ENCODE results near the gene ANKS1B.

ANKS1B gene

DNA sequence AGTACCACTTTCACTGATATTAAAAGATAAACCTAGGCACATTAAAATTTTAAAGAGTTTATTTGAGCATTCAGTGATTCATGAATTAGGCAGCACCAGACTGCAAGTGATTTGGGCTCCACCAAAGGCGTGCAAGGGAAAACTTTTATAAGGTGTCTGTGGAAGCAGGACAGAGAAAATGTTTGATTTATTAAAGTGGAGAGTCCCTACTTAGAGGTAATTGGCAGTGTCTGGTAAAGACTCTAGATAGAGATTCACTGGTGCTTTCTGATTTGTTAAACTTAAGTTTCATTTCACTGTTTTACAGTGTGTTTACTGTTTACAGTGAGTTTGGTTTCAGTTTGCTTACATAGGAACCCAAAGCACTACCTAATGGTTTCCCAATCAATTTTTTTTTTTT, 72.8 kb downstream of the ANKS1B start:
- H3K36me3 ChIP-seq (ENCODE audit: insufficient read depth, low read length) = no peaks in the 10 kb centered on the region
- no peak overlapping the region for H3K27ac ChIP-seq (ENCODE audit: low read depth, low read length, poor library complexity, severe bottlenecking)
- H2AFZ ChIP-seq (ENCODE audit: low read length) = no peak overlapping the region
- no peaks in the 10 kb centered on the region for H3K4me1 ChIP-seq (ENCODE audit: insufficient read depth, low read length, severe bottlenecking)
- TF ChIP-seq, protein P1, sequence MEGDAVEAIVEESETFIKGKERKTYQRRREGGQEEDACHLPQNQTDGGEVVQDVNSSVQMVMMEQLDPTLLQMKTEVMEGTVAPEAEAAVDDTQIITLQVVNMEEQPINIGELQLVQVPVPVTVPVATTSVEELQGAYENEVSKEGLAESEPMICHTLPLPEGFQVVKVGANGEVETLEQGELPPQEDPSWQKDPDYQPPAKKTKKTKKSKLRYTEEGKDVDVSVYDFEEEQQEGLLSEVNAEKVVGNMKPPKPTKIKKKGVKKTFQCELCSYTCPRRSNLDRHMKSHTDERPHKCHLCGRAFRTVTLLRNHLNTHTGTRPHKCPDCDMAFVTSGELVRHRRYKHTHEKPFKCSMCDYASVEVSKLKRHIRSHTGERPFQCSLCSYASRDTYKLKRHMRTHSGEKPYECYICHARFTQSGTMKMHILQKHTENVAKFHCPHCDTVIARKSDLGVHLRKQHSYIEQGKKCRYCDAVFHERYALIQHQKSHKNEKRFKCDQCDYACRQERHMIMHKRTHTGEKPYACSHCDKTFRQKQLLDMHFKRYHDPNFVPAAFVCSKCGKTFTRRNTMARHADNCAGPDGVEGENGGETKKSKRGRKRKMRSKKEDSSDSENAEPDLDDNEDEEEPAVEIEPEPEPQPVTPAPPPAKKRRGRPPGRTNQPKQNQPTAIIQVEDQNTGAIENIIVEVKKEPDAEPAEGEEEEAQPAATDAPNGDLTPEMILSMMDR (IDR thresholded peaks at IDR 0.05; ENCODE audit: low read length) = no peak
- TF ChIP-seq EZH2 (IDR thresholded peaks at IDR 0.05; ENCODE audit: borderline replicate concordance, low read length) = no peak
- H3K79me2 ChIP-seq (ENCODE audit: insufficient read depth, low read length) = no peaks in the 10 kb centered on the region
- H4K20me1 ChIP-seq (ENCODE audit: insufficient read depth, low read length) = no peaks in the 10 kb centered on the region
- H3K4me3 ChIP-seq (ENCODE audit: low read depth, low read length, poor library complexity, severe bottlenecking) = no peak overlapping the region
- no peaks in the 10 kb centered on the region for H3F3A ChIP-seq (ENCODE audit: insufficient read depth, low read length)
- no peak overlapping the region for H3K9ac ChIP-seq (ENCODE audit: low read length)
- H3K27me3 ChIP-seq (ENCODE audit: insufficient read depth, low read length) = no peaks in the 10 kb centered on the region
- H3K4me2 ChIP-seq (ENCODE audit: low read length) = no peak overlapping the region
- H3K9me2 ChIP-seq (ENCODE audit: low read depth, low read length) = no peaks in the 10 kb centered on the region
- no peaks in the 10 kb centered on the region for H3K9me3 ChIP-seq (ENCODE audit: low read length)

DNA sequence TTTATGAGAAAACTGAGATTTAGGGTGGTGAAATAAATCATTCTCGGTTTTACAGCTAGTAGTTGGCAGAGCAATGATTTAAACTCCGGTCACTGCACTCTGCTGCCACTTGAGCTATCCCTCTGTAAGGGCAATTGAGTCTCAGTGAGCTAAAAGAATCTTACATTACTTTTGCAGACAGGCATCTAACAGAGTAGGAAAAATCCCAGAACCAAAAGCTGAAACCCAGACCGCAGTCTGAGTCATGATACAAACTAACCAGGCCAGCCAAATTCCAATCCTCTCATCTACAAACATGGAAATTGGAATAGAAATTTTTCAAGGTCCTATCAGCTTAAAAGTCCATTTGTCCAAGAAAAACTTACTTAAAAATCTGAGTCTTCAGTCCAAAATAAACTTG, 73.7 kb downstream of the ANKS1B start:
- no peaks in the 10 kb centered on the region for H3K79me2 ChIP-seq (ENCODE audit: insufficient read depth, low read length)
- H3K9me3 ChIP-seq (ENCODE audit: low read length) = no peaks in the 10 kb centered on the region
- H3F3A ChIP-seq (ENCODE audit: insufficient read depth, low read length) = no peaks in the 10 kb centered on the region
- H3K36me3 ChIP-seq (ENCODE audit: insufficient read depth, low read length) = no peaks in the 10 kb centered on the region
- no peak overlapping the region for H3K9ac ChIP-seq (ENCODE audit: low read length)
- H3K4me1 ChIP-seq (ENCODE audit: insufficient read depth, low read length, severe bottlenecking) = no peaks in the 10 kb centered on the region
- no peak overlapping the region for H3K27ac ChIP-seq (ENCODE audit: low read depth, low read length, poor library complexity, severe bottlenecking)
- no peak overlapping the region for H3K4me2 ChIP-seq (ENCODE audit: low read length)
- H3K4me3 ChIP-seq (ENCODE audit: low read depth, low read length, poor library complexity, severe bottlenecking) = no peak overlapping the region
- no peak for TF ChIP-seq EZH2 (IDR thresholded peaks at IDR 0.05; ENCODE audit: borderline replicate concordance, low read length)
- TF ChIP-seq, protein P1 (IDR thresholded peaks at IDR 0.05; ENCODE audit: low read length) = no peak
- no peaks in the 10 kb centered on the region for H3K27me3 ChIP-seq (ENCODE audit: insufficient read depth, low read length)
- H3K9me2 ChIP-seq (ENCODE audit: low read depth, low read length) = no peaks in the 10 kb centered on the region
- H4K20me1 ChIP-seq (ENCODE audit: insufficient read depth, low read length) = no peaks in the 10 kb centered on the region
- no peak overlapping the region for H2AFZ ChIP-seq (ENCODE audit: low read length)

DNA sequence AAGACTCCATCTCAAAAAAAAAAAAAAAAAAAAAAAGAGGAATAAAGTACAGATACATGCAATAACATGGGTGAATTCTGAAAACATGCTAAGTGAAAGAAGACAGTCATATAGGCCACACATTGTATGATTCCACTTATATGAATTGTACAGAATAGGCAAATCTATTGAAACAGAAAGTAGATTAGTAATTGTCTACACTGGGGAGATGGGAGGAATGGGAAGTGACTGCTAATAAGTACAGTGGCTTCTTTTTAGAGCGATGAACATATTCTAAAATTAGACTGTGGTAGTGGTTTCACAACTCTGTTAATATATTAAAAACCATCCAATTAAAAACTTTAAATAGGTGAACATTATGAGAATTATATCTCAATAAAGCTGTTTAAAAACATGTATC, 74.4 kb downstream of the ANKS1B start:
- Histone ChIP-seq H3K9me2 (ENCODE audit: low read depth, low read length) (no peaks in the 10 kb centered on the region), H3F3A (ENCODE audit: insufficient read depth, low read length) (no peaks in the 10 kb centered on the region), H3K4me2 (ENCODE audit: low read length) (no peak overlapping the region), H3K4me1 (ENCODE audit: insufficient read depth, low read length, severe bottlenecking) (no peaks in the 10 kb centered on the region), H3K4me3 (ENCODE audit: low read depth, low read length, poor library complexity, severe bottlenecking) (no peak overlapping the region), H4K20me1 (ENCODE audit: insufficient read depth, low read length) (no peaks in the 10 kb centered on the region), H3K9me3 (ENCODE audit: low read length) (no peaks in the 10 kb centered on the region), H3K27ac (ENCODE audit: low read depth, low read length, poor library complexity, severe bottlenecking) (no peak overlapping the region), H2AFZ (ENCODE audit: low read length) (no peak overlapping the region), H3K27me3 (ENCODE audit: insufficient read depth, low read length) (no peaks in the 10 kb centered on the region), H3K36me3 (ENCODE audit: insufficient read depth, low read length) (no peaks in the 10 kb centered on the region), H3K9ac (ENCODE audit: low read length) (no peak overlapping the region), H3K79me2 (ENCODE audit: insufficient read depth, low read length) (no peaks in the 10 kb centered on the region)
- TF ChIP-seq, protein P1 (IDR thresholded peaks at IDR 0.05; ENCODE audit: low read length) = no peak
- no peak for TF ChIP-seq EZH2 (IDR thresholded peaks at IDR 0.05; ENCODE audit: borderline replicate concordance, low read length)

Measured in OCI-LY1 (cell line).